Peyer's patch (tissue), 4 donors: ENCODE data around the gene E2F2.

Source experiments
- POLR2A ChIP-seq, 2 donors: fragments of 450-650 bp; IDR thresholded peaks; one replicate each; pipeline ENCODE4 v1.5.1; 2017; ENCODE audit warnings: antibody characterized with exemption in 2 of 2, mild to moderate bottlenecking in 2 of 2, moderate library complexity in 2 of 2
- TF ChIP-seq, protein P1 (sequence below), 6 experiments: fragments of 450-650 bp in 4 of 6; fragments of 200-600 bp in 2 of 6; sonication (generic) in 1 of 6; IDR thresholded peaks; one replicate each; pipeline ENCODE4 v1.5.1; 2017 to 2019; ENCODE audit warnings: antibody characterized with exemption in 6 of 6, mild to moderate bottlenecking in 3 of 6, moderate library complexity in 1 of 6

DNA sequence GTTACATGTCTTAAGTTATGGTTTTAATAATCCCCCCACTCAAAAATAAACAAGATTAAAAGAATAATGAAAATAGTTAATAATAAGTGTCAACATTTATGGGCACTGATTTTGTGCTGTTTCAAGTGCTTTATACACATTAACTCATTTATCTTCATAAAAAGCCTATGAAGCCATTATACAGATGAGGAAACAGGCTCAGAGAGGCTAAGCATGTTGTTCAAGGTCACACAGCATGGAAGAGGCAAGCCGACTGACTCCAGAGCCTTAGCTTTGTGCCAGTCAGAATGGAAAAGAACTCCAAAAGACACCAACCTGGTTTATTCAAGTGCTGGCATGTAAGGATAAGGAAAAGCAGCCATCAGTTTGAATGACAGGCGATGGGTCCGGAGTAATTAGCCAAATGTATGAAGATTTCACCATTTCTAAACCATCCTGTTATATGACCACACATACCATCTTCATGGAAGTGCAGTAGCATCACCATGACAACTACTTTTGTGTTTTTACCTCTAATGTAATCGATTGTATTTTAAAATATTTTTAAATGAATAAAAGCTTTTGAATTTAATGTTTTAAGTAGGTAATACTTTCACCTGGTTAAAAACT lies 42.6 kb upstream of the E2F2 start:
- TF ChIP-seq, protein P1, sequence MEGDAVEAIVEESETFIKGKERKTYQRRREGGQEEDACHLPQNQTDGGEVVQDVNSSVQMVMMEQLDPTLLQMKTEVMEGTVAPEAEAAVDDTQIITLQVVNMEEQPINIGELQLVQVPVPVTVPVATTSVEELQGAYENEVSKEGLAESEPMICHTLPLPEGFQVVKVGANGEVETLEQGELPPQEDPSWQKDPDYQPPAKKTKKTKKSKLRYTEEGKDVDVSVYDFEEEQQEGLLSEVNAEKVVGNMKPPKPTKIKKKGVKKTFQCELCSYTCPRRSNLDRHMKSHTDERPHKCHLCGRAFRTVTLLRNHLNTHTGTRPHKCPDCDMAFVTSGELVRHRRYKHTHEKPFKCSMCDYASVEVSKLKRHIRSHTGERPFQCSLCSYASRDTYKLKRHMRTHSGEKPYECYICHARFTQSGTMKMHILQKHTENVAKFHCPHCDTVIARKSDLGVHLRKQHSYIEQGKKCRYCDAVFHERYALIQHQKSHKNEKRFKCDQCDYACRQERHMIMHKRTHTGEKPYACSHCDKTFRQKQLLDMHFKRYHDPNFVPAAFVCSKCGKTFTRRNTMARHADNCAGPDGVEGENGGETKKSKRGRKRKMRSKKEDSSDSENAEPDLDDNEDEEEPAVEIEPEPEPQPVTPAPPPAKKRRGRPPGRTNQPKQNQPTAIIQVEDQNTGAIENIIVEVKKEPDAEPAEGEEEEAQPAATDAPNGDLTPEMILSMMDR (IDR thresholded peaks at IDR 0.05) = no peak
- TF ChIP-seq POLR2A (IDR thresholded peaks at IDR 0.05) = no peak
